Sigmoid colon (tissue), 4 donors: ENCODE data around the gene ADGRE3.

Experiments used
- EP300 ChIP-seq, 4 donors: sonication (generic); formaldehyde crosslinking; IDR thresholded peaks; one replicate each; pipeline ENCODE4 v1.6.1; 2017; ENCODE audit warnings: antibody characterized with exemption in 4 of 4
- POLR2A ChIP-seq, 2 donors: fragments of 450-650 bp; IDR thresholded peaks; one replicate each; pipeline ENCODE4 v1.6.1; 2016; ENCODE audit warnings: antibody characterized with exemption in 2 of 2, mild to moderate bottlenecking in 2 of 2, moderate library complexity in 2 of 2
- POLR2AphosphoS5 ChIP-seq, 4 donors: sonication (generic); formaldehyde crosslinking; IDR thresholded peaks; one replicate each; pipeline ENCODE4 v1.6.1; 2017; ENCODE audit warnings: antibody characterized with exemption in 4 of 4
- TF ChIP-seq, protein P1 (sequence below), 4 experiments: fragments of 450-650 bp in 3 of 4; fragments of 200-600 bp in 1 of 4; IDR thresholded peaks; one replicate each; pipeline ENCODE4 v1.5.1; 2016 to 2019; ENCODE audit warnings: antibody characterized with exemption in 4 of 4, mild to moderate bottlenecking in 3 of 4, moderate library complexity in 2 of 4

DNA sequence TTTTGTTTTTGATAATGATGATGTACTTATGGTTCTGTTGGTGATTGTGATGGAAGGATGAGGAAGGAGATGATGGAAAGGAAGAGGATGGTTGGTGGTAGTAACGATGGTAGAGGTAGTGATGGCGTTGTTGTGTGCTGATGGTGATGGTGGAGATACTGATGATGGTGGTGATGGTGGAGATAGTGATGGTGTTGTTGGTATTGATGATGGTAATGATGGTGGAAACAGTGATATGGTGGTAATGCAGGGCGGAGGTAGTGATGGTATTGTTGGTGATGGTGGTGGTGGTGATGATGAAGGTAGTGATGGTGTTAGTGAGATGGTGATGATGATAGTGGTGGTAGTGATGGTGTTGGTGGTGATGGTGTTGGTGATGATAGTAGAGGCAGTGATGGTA lies 79.1 kb downstream of the ADGRE3 start:
- no peak for TF ChIP-seq POLR2A (IDR thresholded peaks at IDR 0.05)
- TF ChIP-seq, protein P1, sequence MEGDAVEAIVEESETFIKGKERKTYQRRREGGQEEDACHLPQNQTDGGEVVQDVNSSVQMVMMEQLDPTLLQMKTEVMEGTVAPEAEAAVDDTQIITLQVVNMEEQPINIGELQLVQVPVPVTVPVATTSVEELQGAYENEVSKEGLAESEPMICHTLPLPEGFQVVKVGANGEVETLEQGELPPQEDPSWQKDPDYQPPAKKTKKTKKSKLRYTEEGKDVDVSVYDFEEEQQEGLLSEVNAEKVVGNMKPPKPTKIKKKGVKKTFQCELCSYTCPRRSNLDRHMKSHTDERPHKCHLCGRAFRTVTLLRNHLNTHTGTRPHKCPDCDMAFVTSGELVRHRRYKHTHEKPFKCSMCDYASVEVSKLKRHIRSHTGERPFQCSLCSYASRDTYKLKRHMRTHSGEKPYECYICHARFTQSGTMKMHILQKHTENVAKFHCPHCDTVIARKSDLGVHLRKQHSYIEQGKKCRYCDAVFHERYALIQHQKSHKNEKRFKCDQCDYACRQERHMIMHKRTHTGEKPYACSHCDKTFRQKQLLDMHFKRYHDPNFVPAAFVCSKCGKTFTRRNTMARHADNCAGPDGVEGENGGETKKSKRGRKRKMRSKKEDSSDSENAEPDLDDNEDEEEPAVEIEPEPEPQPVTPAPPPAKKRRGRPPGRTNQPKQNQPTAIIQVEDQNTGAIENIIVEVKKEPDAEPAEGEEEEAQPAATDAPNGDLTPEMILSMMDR (IDR thresholded peaks at IDR 0.05), result no peak
- TF ChIP-seq EP300 (IDR thresholded peaks at IDR 0.05), result no peak
- TF ChIP-seq POLR2AphosphoS5 (IDR thresholded peaks at IDR 0.05), result no peak
